Caco-2 (cell line): Measurements from ENCODE around the gene SLC22A7. TPM values are rescaled to one million over a fixed set of nuclear protein-coding genes. Genes with fewer than 3 reads are reported as not detected.

Experiments
- BruUV-seq: library from RNA; stranded (reverse); fragments of 400-500 nt; replicated peaks from 2 replicates; lab custom pipeline; 2021; lab: Mats Ljungman, UMichigan
- CTCF ChIA-PET: fragments of 300-600 bp; sonication (Branson Sonifier 250); formaldehyde crosslinking; loops from one replicate; lab custom pipeline; 2022; ENCODE audit warnings: antibody characterized with exemption; lab: Charles Lee
- POLR2A ChIA-PET: fragments of 300-600 bp; sonication (Branson Sonifier 250); formaldehyde crosslinking; loops from one replicate; lab custom pipeline; 2022; ENCODE audit warnings: antibody characterized with exemption; lab: Charles Lee
- DNase-seq, 2 experiments: peaks; one replicate each; pipeline versions ENCODE4 v3.0.0 to v3.0.0-alpha.2; 2020 to 2022
- H3K27me3 ChIP-seq: replicated peaks from 2 replicates; pipeline ENCODE4 v1.6.0; 2011; ENCODE audit warnings: low read length; ENCODE audit not compliant: control insufficient read depth, insufficient read depth
- H3K36me3 ChIP-seq: 2 replicates; pipeline ENCODE4 v1.5.1; 2011; ENCODE audit warnings: low read length; ENCODE audit not compliant: control insufficient read depth, insufficient read depth
- H3K4me1 ChIP-seq: fragments of 250-450 bp; sonication (Bioruptor Pico); 2 replicates; pipeline ENCODE4 v1.5.1; 2020; ENCODE audit warnings: mild to moderate bottlenecking
- H3K4me3 ChIP-seq: 2 replicates; pipeline ENCODE4 v1.5.1; 2011; ENCODE audit warnings: low read depth, mild to moderate bottlenecking, control low read depth, low read length
- H3K9me3 ChIP-seq: fragments of 250-450 bp; sonication (Bioruptor Pico); 2 replicates; pipeline ENCODE4 v1.5.1; 2020; ENCODE audit warnings: mild to moderate bottlenecking, moderate library complexity
- H3K27ac Mint-ChIP-seq: one replicate; pipeline ENCODE4 v1.8.0; 2022; ENCODE audit warnings: mixed read lengths; ENCODE audit not compliant: unreplicated experiment
- H3K27me3 Mint-ChIP-seq: one replicate; pipeline ENCODE4 v1.8.0; 2022; ENCODE audit warnings: mixed read lengths; ENCODE audit not compliant: insufficient read depth, unreplicated experiment
- H3K36me3 Mint-ChIP-seq: one replicate; pipeline ENCODE4 v1.8.0; 2022; ENCODE audit warnings: mild to moderate bottlenecking, mixed read lengths; ENCODE audit not compliant: insufficient read depth, unreplicated experiment
- H3K4me1 Mint-ChIP-seq: one replicate; pipeline ENCODE4 v1.8.0; 2022; ENCODE audit warnings: low read depth, mixed read lengths; ENCODE audit not compliant: unreplicated experiment
- H3K4me3 Mint-ChIP-seq: one replicate; pipeline ENCODE4 v1.8.0; 2022; ENCODE audit warnings: mild to moderate bottlenecking, moderate library complexity, mixed read lengths; ENCODE audit not compliant: unreplicated experiment
- H3K9me3 Mint-ChIP-seq: one replicate; pipeline ENCODE4 v1.8.0; 2022; ENCODE audit warnings: mixed read lengths; ENCODE audit not compliant: unreplicated experiment
- intact Hi-C: fragments of 100-400 bp; cut with micrococcal nuclease; formaldehyde crosslinking; loops from one replicate; pipeline ENCODE4 v1.10.0; 2022; ENCODE audit not compliant: unreplicated experiment
- total RNA-seq: library from RNA; stranded (reverse); gene quantifications from 2 replicates; pipeline ENCODE4 v1.2.3, GENCODE V29; 2022
- TF ChIP-seq, protein P1 (sequence below), 2 experiments: fragments of 200-600 bp in 1 of 2; IDR thresholded peaks; 1 replicate in 1 of 2; 2 replicates in 1 of 2; pipeline versions ENCODE4 v1.5.1 to v1.8.0; 2011 to 2022; ENCODE audit warnings: antibody characterized with exemption in 1 of 2, control low read depth in 1 of 2, inconsistent platforms in 1 of 2, low read depth in 1 of 2, low read length in 1 of 2, mild to moderate bottlenecking in 1 of 2, moderate library complexity in 1 of 2; ENCODE audit not compliant: insufficient read depth in 1 of 2, severe bottlenecking in 1 of 2, unreplicated experiment in 1 of 2

Gene SLC22A7
- total RNA-seq, 1 experiment from 2014 or later: not detected

DNA sequence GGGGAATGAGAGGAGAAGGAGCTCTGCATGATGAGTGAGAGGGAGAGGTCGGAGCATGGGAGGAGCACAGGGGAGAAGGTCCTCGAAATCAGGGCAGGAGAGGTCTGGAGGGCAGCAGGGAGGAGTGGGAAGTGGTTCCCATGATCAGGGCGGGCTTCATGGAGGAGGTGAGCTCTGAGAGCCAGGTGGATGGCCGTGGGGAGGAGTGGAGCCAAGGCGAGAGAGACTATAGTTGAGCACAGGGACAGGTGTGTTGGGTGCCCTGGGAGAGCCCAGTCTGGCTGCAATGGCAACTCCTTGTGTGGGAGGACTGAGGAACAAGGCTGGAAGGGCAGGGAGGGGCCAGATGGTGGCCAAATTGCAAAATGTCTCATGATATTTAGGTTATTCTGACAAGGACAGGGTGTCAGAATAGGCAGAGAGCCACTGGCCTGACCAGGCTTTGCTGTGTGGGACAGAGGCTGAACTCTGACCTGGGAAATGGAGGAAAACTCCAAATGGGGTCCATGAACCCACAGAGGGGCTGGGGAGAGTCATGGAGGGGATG lies 33.4 kb upstream of the SLC22A7 start:
- H3K4me3 Mint-ChIP-seq: no peak overlapping the region
- no TSS peak for BruUV-seq
- H3K36me3 Mint-ChIP-seq: no peaks in the 10 kb centered on the region
- TF ChIP-seq, protein P1, sequence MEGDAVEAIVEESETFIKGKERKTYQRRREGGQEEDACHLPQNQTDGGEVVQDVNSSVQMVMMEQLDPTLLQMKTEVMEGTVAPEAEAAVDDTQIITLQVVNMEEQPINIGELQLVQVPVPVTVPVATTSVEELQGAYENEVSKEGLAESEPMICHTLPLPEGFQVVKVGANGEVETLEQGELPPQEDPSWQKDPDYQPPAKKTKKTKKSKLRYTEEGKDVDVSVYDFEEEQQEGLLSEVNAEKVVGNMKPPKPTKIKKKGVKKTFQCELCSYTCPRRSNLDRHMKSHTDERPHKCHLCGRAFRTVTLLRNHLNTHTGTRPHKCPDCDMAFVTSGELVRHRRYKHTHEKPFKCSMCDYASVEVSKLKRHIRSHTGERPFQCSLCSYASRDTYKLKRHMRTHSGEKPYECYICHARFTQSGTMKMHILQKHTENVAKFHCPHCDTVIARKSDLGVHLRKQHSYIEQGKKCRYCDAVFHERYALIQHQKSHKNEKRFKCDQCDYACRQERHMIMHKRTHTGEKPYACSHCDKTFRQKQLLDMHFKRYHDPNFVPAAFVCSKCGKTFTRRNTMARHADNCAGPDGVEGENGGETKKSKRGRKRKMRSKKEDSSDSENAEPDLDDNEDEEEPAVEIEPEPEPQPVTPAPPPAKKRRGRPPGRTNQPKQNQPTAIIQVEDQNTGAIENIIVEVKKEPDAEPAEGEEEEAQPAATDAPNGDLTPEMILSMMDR (IDR thresholded peaks at IDR 0.05; ENCODE audit: insufficient read depth in 1 of 2, low read depth in 1 of 2, low read length in 1 of 2, severe bottlenecking in 1 of 2, unreplicated experiment in 1 of 2): no peak
- H3K9me3 Mint-ChIP-seq: no peaks in the 10 kb centered on the region
- Histone ChIP-seq H3K4me3 (no peak overlapping the region), H3K9me3 (no peaks in the 10 kb centered on the region), H3K4me1 (peaks cover 36% of the 10 kb centered on the region), H3K36me3 (no peaks in the 10 kb centered on the region), H3K27me3 (no peaks in the 10 kb centered on the region)
- H3K27me3 Mint-ChIP-seq: no peaks in the 10 kb centered on the region
- intact Hi-C loops: no loop called here
- H3K4me1 Mint-ChIP-seq: peaks cover 21% of the 10 kb centered on the region
- POLR2A ChIA-PET: no interaction called here
- CTCF ChIA-PET: interaction anchor here (1.0 kb wide), 1 partner anchor 15 kb away, joined by 3 read pairs; no protein-coding TSS in a partner anchor
- no peak overlapping the region for H3K27ac Mint-ChIP-seq
- no peak for DNase-seq

DNA sequence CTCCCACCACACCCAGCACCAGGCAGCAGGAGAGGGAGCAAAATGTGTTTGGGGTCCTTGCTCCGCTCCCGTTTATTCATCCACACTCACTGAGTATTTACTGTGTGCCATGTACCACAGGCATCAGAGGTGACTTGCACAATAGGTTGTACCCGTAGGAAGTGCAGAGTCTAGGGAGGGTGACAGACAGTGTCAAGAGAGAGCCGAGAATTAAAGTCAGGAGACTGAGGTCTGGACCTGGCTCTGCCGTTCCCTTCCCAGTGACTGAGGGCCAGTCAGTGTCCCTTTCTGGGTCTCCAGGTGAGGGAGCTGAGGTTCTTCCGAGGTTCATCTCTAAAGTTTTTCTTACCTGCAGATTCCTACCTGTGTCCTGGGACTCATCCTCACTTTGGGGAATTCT lies 32.5 kb upstream of the SLC22A7 start:
- intact Hi-C loops: no loop called here
- Mint-ChIP-seq H3K4me3 (no peak overlapping the region), H3K9me3 (no peaks in the 10 kb centered on the region), H3K27ac (no peak overlapping the region), H3K36me3 (no peaks in the 10 kb centered on the region), H3K4me1 (peaks cover 29% of the 10 kb centered on the region), H3K27me3 (no peaks in the 10 kb centered on the region)
- DNase-seq: no peak
- BruUV-seq: no TSS peak
- no peaks in the 10 kb centered on the region for H3K27me3 ChIP-seq
- no peaks in the 10 kb centered on the region for H3K9me3 ChIP-seq
- ChIA-PET CTCF (no interaction called here), POLR2A (interaction anchor here (0.6 kb wide), 1 partner anchor 212 kb away, joined by 4 read pairs; the partner anchor contains the start of gene TJAP1)
- TF ChIP-seq, protein P1 (IDR thresholded peaks at IDR 0.05; ENCODE audit: insufficient read depth in 1 of 2, low read depth in 1 of 2, low read length in 1 of 2, severe bottlenecking in 1 of 2, unreplicated experiment in 1 of 2): no peak
- no peak overlapping the region for H3K4me3 ChIP-seq
- peaks cover 43% of the 10 kb centered on the region for H3K4me1 ChIP-seq
- H3K36me3 ChIP-seq: no peaks in the 10 kb centered on the region

DNA sequence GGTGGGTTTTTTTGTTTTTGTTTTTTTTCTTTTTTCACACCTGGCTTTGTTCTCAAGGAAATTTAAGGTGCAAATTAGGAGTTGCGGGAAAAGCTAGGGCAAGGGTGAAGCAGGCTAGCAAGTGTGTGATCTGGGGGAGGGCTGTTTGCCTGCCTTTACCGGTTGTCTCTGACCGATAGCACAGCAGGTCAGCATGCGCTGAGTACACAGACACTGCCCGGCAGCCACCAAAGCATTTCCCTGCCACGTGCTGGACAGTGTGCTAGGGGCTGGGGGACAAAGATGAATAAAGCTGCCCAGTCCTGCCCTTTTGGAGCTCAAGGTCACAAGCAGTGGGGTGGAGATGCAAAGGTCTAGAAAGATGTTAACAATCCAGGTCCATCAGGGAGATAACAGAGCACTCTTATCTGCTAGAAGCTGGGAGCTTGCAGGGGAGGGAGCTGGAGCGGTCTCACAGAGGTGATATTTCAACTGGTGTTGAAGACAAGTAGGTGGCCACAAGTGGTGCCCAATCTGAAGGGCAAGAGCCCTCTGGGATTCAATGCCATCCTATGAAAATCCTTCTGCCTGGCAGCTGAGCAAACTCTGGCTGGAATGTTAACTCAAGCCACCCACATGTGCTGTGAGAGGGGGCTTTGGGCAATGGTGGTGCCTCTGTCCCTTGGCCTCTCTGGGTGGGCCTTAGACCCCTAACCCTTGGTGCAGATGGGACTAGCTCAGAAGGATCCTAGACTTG lies 30.3 kb upstream of the SLC22A7 start:
- no peaks in the 10 kb centered on the region for H3K36me3 Mint-ChIP-seq
- no peaks in the 10 kb centered on the region for H3K36me3 ChIP-seq
- ChIA-PET CTCF (interaction anchor here (0.5 to 1.1 kb wide), 7 partner anchors 13 to 316 kb away, joined by 3 to 5 read pairs (median 3); no protein-coding TSS in a partner anchor), POLR2A (interaction anchor here (0.8 kb wide), 1 partner anchor 86 kb away, joined by 3 read pairs; the partner anchor contains the start of gene CUL9)
- H3K27me3 Mint-ChIP-seq: no peaks in the 10 kb centered on the region
- no peaks in the 10 kb centered on the region for H3K27me3 ChIP-seq
- H3K9me3 ChIP-seq: no peaks in the 10 kb centered on the region
- no peak overlapping the region for H3K4me3 Mint-ChIP-seq
- intact Hi-C loops: no loop called here
- DNase-seq: peak; percentile 47 to 80
- peaks cover 37% of the 10 kb centered on the region for H3K4me1 ChIP-seq
- H3K4me1 Mint-ChIP-seq: peaks cover 18% of the 10 kb centered on the region
- no peak overlapping the region for H3K4me3 ChIP-seq
- BruUV-seq: no TSS peak
- TF ChIP-seq, protein P1 (IDR thresholded peaks at IDR 0.05; ENCODE audit: insufficient read depth in 1 of 2, low read depth in 1 of 2, low read length in 1 of 2, severe bottlenecking in 1 of 2, unreplicated experiment in 1 of 2): no peak
- no peaks in the 10 kb centered on the region for H3K9me3 Mint-ChIP-seq
- no peak overlapping the region for H3K27ac Mint-ChIP-seq
